Activated CD8-positive, alpha-beta memory T cell treated with anti-CD3 and anti-CD28 coated beads, Interleukin-2, amount 50 U/mL, for 48 hours (primary cell): ENCODE results near the gene PLCG2.
"Not testable (repeated sequence)": the region's sequence is repeated elsewhere in the genome, so short reads cannot be mapped to it uniquely, and the experiment has no call there.

Experiments used
- DNase-seq: peaks from one replicate; pipeline ENCODE4 v3.0.0-alpha.2; 2020

PLCG2 gene

GRCh38 chr16:81792828-81793227 is 13.7 kb downstream of the PLCG2 start:
- DNase-seq: no peak

- DNase-seq: no peak
Measured at GRCh38 chr16:81795193-81795592, 16.1 kb downstream of the PLCG2 start.

DNA sequence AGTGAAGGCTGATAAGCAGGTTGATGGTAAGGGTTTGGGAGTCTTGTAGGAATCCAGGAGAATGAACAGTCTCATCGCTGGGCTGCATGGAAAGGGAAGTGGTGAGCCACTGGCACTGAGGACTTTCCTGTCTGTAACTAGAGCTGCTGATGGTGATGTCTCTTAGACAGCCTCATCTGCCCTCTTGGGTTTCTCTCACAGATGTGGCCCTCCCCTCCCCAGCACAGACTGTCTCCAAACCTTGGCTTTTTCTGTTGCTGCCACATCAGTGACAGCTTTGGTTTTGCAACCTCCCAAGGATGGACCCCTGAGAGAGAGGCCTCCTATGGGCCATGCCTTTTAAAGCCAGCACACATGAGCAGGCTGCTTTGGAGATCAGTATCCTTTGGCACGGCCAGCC is 16.9 kb downstream of the PLCG2 start:
- no peak for DNase-seq

DNA sequence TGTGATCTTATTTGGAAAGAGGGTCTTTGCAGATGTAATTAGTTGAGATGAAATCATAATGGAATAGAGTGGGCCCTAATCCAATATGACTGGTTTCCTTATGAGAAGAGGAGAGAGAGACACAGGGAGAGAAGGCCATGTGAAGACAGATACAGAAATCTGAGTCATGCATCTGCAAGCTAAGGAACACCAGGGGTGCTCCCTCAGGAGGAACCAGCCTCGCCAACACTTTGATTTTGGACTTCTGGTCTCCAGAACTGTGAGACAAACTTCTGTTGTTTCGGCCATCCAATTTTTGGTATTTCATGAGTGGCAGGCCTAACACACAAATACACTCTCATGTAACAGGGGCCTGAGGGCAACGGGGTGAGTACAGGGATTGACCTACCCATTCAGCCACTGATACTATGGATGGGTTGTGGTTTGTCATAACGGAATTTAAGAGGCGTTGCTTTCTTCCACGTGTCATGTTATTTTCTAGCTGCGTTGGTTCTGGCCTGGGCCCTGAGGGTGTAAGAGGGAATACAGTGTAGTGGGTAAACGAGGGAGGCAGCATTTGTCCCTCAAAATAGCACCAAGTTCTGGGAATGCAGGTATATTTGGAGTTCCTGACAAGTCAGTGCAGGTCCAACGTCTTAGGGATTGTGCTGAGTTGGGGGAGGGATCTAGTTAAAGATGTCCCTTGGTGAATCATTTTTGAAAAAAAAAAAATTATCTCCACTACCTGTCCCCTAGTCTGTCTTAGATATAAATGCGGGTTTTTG is 17.7 kb downstream of the PLCG2 start:
- DNase-seq: no peak

- peak; percentile 55 for DNase-seq
Measured at GRCh38 chr16:81797443-81797842, 18.4 kb downstream of the PLCG2 start.

- DNase-seq: peak; percentile 61
Measured at GRCh38 chr16:81798311-81799137, 19.4 kb downstream of the PLCG2 start.

DNA sequence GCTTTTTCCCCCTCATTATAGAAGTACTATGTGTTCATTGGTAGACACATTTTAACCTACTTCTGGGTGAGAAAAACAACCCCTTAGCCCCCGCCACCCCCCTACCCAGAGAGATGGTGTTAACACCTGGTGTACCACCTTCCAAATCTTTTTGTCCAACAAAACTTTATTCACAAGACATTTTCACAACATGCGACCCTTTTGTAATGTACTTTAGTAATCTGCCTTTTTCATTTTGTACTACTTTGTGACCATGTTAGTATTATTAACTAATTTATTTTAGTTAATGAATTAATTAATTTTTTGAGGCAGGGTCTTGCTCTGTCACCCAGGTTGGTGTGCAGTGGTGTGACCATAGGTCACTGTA is 20.0 kb downstream of the PLCG2 start:
- no peak for DNase-seq

- not testable (repeated sequence) for DNase-seq
Measured at GRCh38 chr16:81801724-81802123, 22.6 kb downstream of the PLCG2 start.

GRCh38 chr16:81803332-81803731 is 24.2 kb downstream of the PLCG2 start:
- no peak for DNase-seq

GRCh38 chr16:81804134-81804610 is 25.1 kb downstream of the PLCG2 start:
- DNase-seq: no peak

GRCh38 chr16:81806696-81807095 is 27.6 kb downstream of the PLCG2 start:
- no peak for DNase-seq

DNA sequence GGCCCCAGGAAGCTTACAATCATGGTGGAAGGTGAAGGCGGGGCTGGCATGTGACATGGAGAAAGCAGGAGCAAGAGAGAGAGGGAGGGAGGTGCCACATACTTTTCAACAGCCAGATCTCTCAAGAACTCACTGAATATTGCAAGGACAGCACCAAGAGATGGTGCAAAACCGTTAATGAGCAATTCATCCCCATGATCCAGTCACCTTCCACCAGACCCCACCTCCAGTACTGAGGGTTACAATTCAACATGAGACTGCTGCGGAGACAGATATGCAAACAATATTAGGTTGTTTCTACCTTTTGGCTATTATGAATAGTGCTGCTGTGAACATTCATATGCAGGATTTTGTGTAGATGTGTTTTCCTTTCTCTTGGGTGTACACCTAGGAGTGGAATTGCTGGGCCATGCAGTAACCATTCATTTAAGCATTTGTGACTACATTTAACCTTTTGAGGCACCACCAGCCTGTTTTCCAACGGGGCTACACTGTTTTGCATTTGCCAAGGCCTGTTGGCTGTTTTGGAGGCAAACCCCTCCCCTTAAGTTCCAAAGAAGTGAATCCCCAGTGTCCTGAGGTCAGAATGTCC is 28.8 kb downstream of the PLCG2 start:
- DNase-seq: no peak

GRCh38 chr16:81808933-81809480 is 29.9 kb downstream of the PLCG2 start:
- no peak for DNase-seq

GRCh38 chr16:81809567-81809966 is 30.5 kb downstream of the PLCG2 start:
- DNase-seq: no peak

DNA sequence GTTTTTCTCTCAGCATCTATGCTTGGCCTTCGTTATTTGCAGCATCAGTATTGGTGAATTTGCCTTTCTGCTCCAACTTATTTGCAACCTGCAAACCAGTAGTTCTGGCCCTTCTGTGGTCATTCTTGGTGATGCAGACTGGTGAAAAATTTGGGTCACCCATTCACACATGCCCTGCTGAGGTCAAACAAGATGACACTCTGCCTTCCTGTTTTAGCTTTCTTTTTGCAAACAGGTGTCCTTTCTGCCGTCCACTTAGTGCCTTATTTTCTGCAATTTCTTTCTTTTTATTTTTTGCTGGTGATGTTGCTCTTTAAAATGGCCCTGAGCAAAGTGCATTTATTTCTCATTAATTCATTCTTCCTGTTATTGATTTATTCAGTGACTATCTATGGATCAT is 31.3 kb downstream of the PLCG2 start:
- no peak for DNase-seq

GRCh38 chr16:81810894-81811538 is 31.9 kb downstream of the PLCG2 start:
- DNase-seq: no peak

DNA sequence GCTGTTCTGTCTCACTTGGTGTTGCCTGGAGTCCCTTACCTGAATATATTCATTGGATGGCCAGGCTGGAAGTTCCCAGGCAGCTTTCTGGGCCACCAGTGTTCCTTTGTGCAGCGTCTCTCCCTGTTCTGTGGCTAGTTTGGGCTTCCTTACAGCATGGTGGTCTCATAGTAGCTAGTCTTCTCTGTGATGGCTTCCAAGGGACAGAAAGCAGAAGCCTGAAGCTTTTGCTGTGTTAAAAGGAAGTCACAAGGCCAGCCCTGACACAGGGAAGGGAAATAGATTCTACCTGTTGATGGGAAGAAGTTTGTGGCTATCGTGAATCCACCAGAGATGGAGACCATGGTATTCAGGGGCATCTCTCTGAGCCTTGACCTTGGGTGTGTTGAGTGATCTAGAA is 34.6 kb downstream of the PLCG2 start:
- DNase-seq: no peak

GRCh38 chr16:81814751-81815428 is 35.8 kb downstream of the PLCG2 start:
- no peak for DNase-seq

DNA sequence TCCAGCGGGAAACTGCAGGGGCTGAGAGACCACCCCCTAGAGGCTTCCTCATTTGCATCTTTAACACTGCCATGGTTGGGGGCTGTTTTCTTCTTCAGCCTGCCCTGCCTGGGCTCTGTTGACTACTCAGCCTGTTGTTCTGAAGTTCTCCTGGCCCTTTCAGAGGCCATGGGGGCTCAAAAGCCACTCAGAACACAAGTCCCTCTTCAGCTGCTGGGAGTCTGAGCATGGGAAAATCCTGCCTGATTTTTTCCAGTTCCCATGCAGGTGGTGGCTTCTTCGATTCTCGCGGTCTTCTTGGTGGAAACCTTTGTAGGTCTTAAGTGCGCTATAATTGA is 36.3 kb downstream of the PLCG2 start:
- DNase-seq: no peak

- no peak for DNase-seq
Measured at GRCh38 chr16:81816351-81816750, 37.3 kb downstream of the PLCG2 start.

DNA sequence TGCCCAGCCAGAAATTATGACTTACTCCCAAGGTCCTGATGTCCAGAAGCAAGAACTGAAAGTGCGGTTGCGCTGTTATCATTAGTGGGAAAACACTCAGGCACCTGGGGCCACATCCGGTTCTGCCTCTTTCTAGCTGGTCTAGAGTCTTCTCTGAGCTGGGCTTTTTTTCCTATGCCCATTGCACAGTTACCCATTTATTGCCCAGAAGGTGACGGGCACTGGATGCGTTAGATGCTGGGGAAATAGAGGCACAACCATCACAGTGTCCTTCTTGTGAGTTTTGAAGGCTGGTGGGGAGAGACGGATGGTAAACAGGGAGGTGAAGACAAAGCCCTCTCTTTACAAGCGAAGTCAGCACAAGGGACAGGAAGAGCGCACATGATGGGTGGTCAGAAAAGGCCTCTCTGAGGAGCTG is 37.7 kb downstream of the PLCG2 start:
- DNase-seq: no peak

GRCh38 chr16:81817296-81817695 is 38.2 kb downstream of the PLCG2 start:
- DNase-seq: no peak
